ENCODE data around the gene TRAF3IP3.
"Not testable (repeated sequence)": the region's sequence is repeated elsewhere in the genome, so short reads cannot be mapped to it uniquely, and the experiment has no call there.

The TRAF3IP3 gene

DNA sequence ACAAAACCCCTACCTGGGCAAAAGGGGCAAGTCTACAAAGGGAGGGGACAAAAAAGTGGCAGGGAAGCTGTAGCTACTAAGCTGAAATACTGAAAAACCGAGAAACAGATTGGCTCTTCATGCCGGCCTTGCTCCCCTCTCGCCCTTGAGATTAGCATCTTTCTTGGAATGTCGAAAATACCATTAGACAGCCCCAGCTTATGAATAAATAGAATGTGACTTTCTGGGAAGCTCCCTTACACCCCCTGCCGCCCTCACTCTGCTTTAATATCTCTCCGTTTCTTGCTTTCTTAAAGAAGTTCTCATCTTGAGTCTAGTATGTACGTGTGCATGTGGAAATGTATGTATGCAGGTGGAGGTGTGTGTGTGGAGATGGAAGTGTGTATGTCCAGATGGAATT lies 14.1 kb downstream of the TRAF3IP3 start:
- DNase-seq: no peak

DNA sequence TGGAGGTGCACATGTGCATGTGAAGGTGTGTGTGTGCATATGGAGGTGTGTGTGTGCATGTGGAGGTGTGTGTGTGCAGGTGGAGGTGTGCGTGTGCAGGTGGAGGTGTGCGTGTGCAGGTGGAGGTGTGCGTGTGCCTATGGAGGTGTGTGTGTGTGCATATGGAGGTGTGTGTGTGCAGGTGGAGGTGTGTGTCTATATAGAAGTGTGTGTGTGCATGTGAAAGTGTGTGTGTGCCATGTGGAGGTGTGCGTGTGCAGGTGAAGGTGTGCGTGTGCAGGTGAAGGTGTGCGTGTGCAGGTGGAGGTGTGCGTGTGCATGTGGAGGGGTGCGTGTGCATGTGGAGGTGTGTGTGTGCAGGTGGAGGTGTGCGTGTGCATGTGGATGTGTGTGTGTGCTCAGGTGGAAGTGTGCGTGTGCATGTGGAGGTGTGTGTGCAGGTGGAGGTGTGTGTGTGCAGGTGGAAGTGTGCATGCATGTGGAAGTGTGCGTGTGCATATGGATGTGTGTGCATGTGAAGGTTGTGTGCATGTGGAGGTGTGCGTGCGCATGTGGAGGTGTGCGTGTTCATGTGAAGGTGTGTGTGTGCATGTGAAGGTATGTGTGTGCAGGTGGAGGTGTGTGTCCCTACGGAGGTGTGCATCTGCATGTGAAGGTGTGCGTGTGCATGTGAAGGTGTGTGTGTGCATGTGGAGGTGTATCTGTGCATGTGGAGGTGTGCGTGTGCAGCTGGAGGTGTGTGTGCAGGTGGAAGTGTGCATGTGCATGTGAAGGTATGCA lies 15.0 kb downstream of the TRAF3IP3 start:
- DNase-seq: no peak

DNA sequence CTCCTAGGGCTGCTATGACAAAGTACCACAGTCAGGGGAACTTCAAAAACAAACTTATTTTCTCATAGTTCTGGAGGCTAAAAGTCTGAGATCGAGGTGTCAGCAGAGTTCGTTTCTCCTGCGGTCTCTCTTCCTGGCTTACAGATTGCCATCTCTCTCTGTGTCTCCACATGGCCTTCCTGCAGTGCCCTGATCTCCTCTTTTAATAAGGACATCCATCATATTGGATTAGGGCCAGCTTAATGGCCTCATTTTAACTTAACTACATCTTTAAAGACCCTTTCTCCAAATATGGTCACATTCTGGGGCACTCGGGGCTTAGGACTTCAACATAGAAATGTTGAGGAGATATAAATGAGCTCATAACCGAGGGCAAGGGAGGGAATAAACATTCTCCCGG lies 16.3 kb downstream of the TRAF3IP3 start:
- DNase-seq: no peak

DNA sequence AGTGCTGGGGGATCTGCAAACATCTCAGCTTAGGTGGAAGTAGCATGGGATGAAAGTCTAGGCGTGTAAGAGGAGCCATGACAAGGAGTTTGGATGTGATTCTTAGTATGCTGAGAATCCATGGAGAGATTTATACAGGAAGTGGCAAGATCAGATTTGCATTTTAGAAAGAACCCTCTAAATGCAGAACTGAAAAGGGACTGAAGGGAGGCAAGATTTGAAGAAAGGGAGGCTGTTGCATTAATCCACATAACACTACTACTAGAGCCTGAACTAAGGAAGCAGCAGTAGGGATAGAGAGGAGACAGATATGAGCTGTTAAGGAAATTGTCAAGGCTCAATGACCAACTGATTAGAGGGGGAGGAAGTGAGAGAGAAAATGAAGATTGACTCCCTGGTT lies 18.7 kb downstream of the TRAF3IP3 start:
- DNase-seq: no peak

DNA sequence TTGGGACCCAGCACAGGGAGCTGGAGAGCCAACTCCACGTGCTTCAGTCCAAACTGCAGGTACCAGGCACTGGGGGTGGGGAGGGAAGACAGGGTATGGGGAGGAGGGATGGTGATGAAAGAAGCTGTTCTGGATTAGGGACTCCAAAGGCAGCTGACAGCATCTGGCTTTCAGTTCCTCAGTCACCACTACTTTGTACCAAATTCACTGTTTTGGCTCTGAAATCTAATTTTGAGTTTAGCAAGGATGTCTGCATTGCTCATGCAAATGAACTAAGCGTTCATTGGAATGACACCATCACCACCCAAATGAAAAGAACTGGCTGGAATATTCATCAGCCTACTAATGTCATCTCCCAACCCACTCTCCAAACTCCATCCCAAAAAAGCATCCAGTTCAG lies 19.8 kb downstream of the TRAF3IP3 start:
- no peak for DNase-seq

DNA sequence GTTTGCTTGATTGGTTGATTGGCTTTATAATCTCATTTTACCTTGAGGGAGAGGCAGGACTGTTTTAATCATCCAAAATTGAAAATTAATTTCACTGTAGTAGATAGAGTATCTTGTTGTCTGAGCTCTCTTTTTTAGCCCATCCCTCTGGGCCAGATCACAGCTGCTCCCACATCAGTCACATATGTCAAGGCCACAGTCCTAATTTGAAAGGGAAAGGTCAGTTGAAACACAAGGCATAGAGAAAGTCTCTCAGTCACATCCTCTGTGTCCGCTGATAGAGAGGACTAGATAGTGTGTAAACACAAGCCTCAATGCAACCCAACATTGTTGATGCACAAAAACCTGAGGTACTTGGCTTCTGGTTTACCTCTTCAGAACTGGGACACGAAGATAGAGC lies 21.7 kb downstream of the TRAF3IP3 start:
- no peak for DNase-seq

DNA sequence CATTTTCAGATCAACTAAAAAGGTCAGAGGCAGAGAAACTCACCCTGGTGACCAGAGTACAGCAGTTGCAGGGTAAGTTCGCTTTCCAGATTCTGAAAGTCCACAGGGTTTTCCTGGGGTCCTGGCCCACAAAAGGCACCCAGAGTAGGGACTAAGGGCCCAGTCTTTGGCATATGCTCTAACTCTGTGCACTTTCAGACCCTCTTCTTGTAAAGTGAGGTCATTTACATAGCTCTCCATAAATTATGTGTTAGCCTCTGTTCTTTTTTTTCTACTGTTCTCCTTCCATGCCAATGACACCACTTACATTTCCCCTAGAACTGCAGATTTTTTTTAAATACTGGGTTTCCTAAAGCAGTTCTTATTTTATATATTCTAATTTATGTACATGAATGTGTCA lies 22.2 kb downstream of the TRAF3IP3 start:
- no peak for DNase-seq

DNA sequence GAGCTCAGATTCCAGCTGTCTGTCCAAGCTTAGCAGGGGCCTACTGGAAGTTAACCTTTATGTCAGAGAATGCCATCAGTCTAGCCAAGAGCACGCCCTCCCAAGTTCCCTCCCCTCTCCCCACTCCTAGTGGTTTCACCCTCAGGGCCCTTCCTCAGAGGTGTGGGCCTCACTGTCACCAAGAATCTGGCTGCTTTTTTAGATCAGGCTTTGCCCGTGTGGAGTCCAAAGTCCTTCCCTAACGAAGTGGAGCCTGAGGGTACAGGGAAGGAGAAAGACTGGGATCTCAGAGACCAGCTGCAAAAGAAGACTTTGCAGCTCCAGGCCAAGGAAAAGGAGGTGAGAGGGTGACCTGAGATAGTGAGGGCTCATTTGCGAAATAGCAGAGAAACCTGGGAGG lies 24.4 kb downstream of the TRAF3IP3 start:
- no peak for DNase-seq

DNA sequence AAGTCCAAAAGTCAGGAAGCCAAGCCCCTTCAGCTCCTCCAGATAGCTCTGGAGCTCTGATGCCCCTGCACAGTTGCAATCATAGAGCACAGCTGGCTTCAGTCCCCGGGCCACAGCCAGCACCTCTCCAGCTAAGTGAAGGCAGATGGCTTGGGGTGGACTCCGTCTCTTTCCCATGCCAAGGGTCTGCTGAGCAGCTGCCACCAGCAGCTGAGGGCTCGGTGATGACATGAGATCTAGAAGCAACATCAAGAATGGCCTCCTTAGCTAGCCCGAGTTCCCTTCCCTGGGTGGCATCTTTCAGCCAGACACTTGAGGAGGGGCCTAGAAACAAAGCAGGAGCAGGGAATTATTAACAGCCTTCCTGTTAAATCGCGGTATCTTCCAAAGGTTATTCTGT lies 27.5 kb downstream of the TRAF3IP3 start:
- DNase-seq: peak; percentile 30 to 76

DNA sequence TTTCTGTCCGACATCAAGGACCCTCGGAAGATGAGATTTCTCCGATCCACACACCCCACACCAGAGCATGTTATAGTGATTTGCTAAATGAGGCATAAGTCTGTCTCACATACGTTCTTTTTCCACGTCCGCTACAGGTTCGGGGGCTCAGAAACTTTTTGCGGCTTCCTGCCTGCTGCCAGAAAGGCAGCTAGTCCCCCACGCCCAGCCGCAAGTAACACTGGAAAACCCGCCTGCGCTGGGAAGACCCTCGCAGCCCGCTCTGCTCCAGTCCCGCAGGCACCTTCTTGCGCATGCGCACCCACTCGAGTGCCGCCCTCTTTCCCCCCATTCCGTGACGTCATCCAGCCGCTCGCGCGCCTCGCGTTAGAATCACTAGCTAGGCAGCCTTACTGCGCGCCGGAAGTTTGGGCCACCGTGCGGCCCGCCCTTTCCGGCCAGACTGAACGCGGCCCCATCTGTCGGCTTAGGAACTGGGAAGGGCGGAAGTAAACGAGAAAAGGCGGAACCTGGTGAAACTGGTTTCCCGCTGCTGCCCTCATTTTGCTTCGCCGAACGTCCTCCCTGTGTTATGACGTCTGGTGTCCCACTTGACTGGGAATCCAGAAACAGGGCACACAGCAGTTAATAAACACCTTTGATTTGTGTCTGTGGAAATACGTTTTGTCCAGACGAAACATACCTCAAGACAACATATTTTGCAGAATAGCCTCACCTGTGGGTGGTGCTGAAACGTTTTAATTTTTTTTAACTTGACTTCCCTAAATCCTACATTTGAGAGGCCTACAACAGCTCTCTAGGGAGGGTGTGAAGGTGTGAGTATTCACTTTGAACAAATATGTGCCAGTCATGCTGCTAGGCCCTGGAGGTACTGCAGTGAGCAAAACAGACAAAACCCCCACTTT lies 28.7 kb downstream of the TRAF3IP3 start, which contains the start of gene C1orf74:
TSS of gene C1orf74 (minus strand) at position 295 of the 905 bp plus-strand sequence. CDS start 925 bp downstream, outside the sequence.
- DNase-seq: peak; percentile 88 to 97

DNA sequence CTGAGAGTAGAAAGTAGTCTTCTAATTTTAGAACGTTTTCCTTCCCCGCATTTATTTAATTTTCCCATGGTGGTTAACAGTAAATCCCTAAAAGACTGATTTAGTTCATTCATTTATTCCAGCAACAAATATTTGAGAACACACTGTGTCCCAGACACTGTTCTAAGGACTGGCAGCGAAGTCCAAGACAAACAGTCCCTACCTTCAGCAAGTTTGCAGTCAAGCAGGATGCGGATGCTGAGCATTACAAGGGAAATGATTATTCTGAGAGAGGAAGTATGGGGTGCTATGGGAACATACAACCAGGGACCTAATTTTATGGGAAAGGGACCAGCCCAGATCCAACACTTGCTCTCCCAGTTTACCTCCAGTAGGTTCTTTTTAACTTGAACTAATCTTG lies 29.7 kb downstream of the TRAF3IP3 start:
- no peak for DNase-seq

DNA sequence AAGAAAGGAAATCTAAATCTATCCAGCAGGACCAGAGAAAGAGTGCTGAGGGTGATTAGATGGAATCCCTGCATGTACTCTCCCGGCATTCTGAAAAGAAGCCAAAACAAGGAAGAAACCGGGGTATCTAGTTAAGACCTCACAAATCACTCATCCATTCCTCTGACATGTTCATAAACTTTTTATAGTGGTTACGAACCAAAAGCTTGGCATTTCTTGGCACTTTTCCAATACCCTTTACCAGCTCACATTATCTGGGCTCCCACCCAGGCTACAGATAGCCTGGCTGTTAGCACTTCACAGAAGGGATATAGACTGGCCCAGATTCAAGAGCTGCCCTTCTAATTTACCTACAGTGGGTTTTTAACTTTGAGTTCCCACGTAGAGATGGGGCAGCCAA lies 30.3 kb downstream of the TRAF3IP3 start:
- DNase-seq: no peak

DNA sequence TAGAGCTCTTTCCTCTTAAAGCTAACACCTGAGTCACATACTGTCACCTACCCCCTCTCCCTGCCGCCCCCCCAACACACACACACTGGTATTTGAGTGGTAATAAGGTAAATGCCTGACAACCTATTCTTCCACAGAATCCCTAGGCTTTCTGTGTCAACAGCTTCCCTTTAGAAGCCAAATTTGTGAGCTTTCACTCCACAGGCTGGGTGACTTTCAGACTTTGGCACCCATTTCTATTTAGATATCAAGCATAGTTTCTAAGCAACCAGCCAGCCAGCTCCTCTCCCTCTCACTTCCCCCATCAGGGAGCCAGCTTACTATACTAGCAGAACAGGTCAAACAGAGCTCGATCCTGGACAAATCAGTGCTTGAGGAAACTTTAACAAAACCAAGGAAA lies 31.7 kb downstream of the TRAF3IP3 start:
- no peak for DNase-seq

DNA sequence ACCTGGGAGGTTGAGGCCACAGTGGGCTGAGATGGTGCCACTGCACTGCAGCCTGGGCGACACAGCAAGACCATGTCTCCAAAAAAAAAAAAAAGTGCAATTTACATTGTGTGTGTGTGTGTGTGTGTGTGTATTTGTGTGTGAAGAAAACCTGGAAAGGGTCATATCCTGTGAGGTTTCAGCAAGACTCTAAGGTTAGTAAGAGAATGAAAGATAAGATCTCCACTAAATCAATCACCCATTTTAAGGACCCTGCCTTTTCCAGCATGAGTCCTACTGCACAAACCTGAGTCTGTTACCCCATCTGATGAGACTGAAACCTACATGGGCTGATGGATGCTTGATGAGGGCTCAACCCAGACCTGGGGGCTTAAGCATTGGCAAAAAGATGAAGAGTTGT lies 33.4 kb downstream of the TRAF3IP3 start:
- no peak for DNase-seq

DNA sequence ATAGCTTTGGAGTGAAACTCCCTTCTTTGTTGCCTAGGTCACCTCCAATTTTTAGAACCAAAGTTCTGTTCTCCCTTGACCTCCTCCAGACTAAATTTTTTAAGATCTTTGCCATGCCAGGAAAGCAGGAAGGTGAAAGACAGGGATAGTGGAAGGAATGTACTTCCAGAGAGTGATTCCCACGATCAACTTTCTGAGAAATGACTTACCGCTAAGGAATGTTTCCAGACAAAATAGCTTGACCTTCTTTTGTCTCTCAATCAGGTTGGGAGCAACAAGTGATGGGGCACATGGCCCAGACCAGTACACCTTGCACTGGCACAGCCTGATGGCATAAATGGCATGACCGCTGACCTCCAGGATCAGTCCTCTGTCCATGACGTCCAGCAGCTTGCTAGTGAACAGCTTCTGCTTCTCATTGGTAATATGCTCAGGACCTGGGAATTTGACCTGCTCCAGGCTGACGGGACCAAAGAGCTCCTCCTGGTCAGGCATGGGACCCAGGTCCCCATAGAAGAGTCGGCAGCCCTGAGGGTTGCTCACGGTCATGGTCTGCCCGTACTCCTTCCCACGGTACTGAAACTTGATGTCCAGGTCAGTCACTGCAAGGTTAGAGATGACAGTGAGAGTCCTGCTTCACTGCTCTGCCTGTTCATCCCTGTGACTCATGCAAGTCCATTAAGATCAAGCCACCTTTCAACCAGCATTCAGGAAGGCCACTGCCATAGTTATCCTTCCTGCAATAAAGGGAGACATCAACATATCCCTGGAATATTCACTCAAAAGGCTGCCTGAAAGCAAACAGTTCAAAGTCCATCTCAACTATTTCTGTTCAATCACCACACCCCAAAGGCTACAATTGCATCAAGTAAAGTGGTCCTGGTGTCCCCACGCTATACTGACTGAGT lies 34.7 kb downstream of the TRAF3IP3 start:
- no peak for DNase-seq

DNA sequence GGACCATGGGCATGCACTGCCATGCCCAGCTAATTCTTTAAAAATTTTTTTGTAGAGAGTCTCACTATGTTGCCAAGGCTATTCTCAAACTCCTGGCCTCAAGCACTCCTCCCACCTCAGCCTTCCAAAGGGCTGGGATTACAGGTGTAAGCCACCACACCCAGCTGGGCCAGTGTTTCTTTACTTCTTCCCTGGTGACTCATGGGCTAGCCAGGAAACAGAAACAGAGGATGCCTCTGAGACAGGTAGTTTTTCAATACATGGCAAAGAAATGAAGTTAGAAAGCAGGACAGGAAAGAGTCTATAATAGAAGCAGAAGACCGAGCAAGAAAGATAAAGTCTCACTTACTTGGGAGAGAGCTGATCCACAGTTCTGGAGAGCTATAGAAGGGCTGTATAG lies 36.1 kb downstream of the TRAF3IP3 start:
- DNase-seq: no peak

DNA sequence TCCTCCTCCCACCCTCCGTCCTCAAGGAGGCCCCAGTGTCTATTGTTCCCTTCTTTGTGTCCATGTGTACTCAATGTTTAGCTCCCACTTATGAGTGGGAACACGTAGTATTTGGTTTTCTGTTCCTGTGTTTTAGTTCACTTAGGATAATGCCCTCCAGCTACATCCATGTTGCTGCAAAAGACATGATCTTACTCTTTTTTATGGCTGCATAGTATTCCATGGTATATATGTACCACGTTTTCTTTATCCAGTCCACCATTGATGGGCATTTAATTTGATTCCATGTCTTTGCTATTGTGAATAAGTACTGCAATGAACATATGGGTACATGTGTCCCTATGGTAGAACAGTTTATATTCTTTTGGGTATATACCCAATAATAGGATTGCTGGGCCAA lies 37.9 kb downstream of the TRAF3IP3 start:
- DNase-seq: not testable (repeated sequence)

DNA sequence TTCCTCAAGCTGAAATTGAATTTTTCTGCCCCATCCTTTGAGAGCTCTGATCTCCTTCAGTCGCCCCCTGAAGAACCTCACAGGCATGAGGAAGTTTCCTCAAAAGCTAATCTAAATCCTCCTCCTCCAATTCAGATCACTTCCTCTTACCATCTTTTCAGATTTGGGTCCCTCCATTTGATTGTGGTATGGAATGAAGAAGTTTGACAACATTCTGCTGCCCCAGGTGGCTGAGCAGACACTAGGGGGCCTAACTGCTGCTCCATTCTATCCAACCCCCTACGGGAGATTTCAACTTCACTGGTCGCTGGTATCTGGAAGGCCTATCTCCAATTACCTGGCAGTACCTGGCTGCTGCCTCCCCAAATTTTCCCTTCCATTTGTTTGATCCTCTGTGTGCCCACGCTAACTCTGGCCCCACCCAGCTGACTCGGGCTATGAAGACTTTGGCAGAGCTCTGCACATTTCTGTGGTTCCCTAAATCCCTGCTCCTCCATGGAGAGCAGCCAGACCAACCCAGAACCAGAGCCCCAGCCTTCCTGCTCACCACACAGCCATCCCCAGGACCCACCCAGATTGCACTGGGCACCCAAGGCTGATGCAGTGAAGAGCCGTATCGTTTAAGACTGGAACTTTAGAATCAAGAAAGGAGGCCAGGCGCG lies 42.3 kb downstream of the TRAF3IP3 start:
- DNase-seq: no peak

DNA sequence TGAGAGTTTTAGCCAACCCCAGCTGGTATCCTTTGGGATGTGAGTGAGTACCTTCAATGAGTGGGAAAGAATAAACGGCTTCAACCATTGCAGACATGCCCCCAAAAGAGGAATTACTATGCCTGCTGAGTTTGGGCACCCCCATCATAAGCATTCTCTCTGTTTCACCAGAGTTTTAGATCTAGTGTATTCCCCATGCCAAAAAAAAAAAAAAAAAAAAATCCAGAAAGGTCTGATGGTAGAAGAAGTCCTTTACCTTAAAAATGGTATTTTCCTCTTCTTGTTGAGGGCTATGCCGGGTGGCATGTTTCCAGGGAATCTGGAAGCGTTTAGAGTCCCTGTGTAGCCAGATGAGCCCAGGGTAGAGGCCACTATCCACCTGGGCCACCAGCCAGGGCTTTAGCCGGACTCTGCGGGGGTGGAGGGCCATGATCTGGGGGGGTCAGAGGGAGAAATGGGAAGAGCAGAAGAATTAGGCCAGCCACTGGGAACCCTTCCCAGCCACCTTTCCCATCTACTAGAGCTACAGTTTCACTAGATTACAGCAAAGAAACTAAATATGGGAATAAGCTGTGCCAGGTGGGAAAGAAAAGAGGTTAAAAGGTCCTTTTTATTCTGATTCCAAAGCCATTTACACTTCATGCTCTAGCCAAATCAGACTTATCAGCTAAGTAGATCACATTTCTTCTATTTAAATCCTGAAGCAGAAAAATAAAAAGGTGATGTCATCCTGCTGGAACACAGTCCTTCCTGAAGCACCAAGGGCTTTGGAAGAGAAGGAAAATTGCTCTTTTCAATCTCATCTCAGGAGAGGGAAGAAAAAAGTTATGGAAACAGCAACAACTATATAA lies 45.4 kb downstream of the TRAF3IP3 start:
- no peak for DNase-seq

DNA sequence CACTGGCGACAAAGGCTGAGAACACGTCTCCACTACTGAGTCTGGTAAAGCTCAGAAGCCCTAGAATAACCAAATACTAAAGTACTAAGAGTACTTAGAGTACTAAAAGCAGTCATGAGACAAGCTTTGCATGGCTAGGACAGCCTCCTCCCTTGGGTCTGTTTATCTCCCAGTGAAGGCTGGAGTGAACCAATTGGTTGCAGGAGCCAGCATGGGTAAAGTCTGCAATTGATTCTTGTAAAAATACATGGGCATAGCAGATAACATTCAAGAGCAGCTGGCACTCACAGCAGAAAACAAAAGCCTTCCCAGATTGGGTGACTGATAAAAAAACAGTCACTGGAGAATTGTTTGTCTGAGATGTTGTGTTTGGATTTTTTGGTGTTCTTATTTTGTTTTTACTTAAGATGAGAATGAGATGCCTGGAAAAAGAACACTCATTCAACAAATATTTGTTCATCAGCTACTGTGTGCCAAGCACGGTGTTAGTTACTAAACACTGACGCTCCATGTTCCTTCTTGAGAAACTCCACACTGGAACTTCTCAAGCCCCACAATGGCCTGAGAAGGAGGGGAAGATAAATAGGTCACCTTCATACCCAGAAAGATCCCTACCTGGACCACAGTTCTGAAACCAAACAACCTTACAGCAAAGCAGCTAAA lies 46.4 kb downstream of the TRAF3IP3 start:
- DNase-seq: no peak

DNA sequence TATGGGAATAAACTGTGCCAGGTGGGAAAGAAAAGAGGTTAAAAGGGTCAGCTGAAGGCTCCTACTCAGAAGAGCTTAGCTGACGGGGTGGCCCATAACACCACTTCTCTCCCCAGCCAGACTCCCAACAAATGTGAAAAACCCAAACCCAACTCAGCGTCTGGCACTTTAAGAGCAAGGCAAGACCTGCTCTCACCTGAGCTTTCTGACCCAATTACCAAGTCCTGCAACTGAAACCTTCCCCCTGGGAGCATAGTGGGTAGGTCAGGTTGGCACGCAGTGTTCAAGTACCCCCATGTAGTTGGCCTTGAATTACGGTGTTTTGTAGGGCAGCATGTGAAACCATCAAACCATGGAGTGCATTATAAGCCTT lies 46.9 kb downstream of the TRAF3IP3 start:
- DNase-seq: no peak

Data from NCI-H524 (cell line).